Transverse colon (tissue), 4 donors: ENCODE data around the gene MCF2. TPM values are rescaled to one million over a fixed set of nuclear protein-coding genes. Genes with fewer than 3 reads are reported as not detected.

ENCODE experiments used
- DNase-seq: peaks from one replicate; pipeline ENCODE4 v3.0.0-alpha.2; 2019
- H3K27ac ChIP-seq, 4 donors: fragments of 200-600 bp; sonication (generic); 2 replicates each; pipeline ENCODE4 v1.5.1; 2016 to 2018; ENCODE audit warnings: inconsistent platforms in 4 of 4
- H3K27me3 ChIP-seq: fragments of 200-600 bp; sonication (generic); 2 replicates; pipeline ENCODE4 v1.5.1; 2017; ENCODE audit warnings: inconsistent platforms
- H3K36me3 ChIP-seq, 4 donors: fragments of 200-600 bp; sonication (generic); 2 replicates each; pipeline ENCODE4 v1.5.1; 2017 to 2019; ENCODE audit warnings: inconsistent platforms in 4 of 4
- H3K4me1 ChIP-seq, 4 donors: fragments of 200-600 bp; sonication (generic); 2 replicates each; pipeline ENCODE4 v1.5.1; 2017 to 2020; ENCODE audit warnings: inconsistent platforms in 4 of 4
- H3K4me3 ChIP-seq, 4 donors: fragments of 200-600 bp; sonication (generic); 1 replicate in 1 of 4; 2 replicates in 3 of 4; pipeline versions ENCODE4 v1.5.1 to v1.6.1; 2017 to 2019; ENCODE audit warnings: inconsistent platforms in 4 of 4
- H3K9me3 ChIP-seq, 2 donors: fragments of 200-600 bp; sonication (generic); 2 replicates each; pipeline ENCODE4 v1.5.1; 2017 to 2019; ENCODE audit warnings: inconsistent platforms in 2 of 2
- EP300 ChIP-seq: sonication (generic); formaldehyde crosslinking; IDR thresholded peaks from one replicate; pipeline ENCODE4 v1.6.1; 2017; ENCODE audit warnings: antibody characterized with exemption, low read depth
- POLR2A ChIP-seq: fragments of 450-650 bp; IDR thresholded peaks from one replicate; pipeline ENCODE4 v1.6.1; 2016; ENCODE audit warnings: antibody characterized with exemption, mild to moderate bottlenecking, moderate library complexity
- POLR2AphosphoS5 ChIP-seq, 3 donors: sonication (generic); formaldehyde crosslinking; IDR thresholded peaks; one replicate each; pipeline ENCODE4 v1.6.1; 2016; ENCODE audit warnings: antibody characterized with exemption in 3 of 3
- WGBS, 2 donors: methylation state at CpG; one replicate each; pipeline ENCODE4 v1.1.5; 2018; ENCODE audit warnings: low coverage in 1 of 2; 5-methylcytosine and 5-hydroxymethylcytosine counted together
- in situ Hi-C, 4 donors: fragments of 200-750 bp; cut with MboI; loops; one replicate each; pipeline versions ENCODE4 v1.15.0 to v1.15.1; 2017; ENCODE audit warnings: low sequenced_read_pairs in 3 of 4, low pct_ligation_motif_present in 1 of 4, low pct_unique_long_range_greater_than_20kb in 1 of 4
- intact Hi-C: fragments of 100-400 bp; cut with DNase I; formaldehyde crosslinking; loops from one replicate; pipeline ENCODE4 v1.15.1; 2023; ENCODE audit warnings: low total_unique reads
- total RNA-seq, 4 donors: library from RNA; depleted of rRNA; stranded (reverse); fragments of >200 nt; gene quantifications; one replicate each; pipeline ENCODE4 v1.1.0, GENCODE V29; 2016
- TF ChIP-seq, protein P1 (sequence below), 5 experiments: fragments of 200-600 bp in 3 of 5; fragments of 450-650 bp in 2 of 5; sonication (generic) in 3 of 5; IDR thresholded peaks; 1 replicate in 2 of 5; 2 replicates in 3 of 5; pipeline ENCODE4 v1.5.1; 2016 to 2017; ENCODE audit warnings: antibody characterized with exemption in 5 of 5, inconsistent platforms in 3 of 5, mild to moderate bottlenecking in 2 of 5, moderate library complexity in 1 of 5

MCF2 gene
- total RNA-seq, 4 donors from 2014 or later: not detected

DNA sequence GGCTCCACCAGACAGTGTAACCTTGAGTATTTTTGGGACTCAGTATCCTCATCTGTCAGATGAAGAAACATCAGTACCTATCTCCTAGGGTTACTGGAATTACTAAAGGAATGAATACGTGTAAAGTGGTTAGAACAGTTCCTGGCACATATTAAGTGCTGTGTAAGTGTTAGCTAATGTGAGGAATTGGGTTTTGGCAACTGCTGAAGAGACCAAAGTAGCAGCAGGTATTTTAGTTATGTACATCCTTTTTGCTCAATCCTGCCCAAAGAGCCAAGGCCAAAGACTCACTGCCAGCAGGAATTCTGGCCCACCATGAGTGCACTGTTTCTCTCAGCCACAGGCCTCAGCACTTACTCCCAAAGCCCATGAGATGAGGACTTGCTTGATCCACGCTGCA is 16.7 kb upstream of the MCF2 start:
- no peak overlapping the region for H3K4me3 ChIP-seq
- H3K27ac ChIP-seq: no peak overlapping the region
- intact Hi-C loops: no loop called here
- H3K27me3 ChIP-seq: no peaks in the 10 kb centered on the region
- TF ChIP-seq POLR2A: no peak
- TF ChIP-seq POLR2AphosphoS5 (IDR thresholded peaks at IDR 0.05): no peak
- TF ChIP-seq, protein P1, sequence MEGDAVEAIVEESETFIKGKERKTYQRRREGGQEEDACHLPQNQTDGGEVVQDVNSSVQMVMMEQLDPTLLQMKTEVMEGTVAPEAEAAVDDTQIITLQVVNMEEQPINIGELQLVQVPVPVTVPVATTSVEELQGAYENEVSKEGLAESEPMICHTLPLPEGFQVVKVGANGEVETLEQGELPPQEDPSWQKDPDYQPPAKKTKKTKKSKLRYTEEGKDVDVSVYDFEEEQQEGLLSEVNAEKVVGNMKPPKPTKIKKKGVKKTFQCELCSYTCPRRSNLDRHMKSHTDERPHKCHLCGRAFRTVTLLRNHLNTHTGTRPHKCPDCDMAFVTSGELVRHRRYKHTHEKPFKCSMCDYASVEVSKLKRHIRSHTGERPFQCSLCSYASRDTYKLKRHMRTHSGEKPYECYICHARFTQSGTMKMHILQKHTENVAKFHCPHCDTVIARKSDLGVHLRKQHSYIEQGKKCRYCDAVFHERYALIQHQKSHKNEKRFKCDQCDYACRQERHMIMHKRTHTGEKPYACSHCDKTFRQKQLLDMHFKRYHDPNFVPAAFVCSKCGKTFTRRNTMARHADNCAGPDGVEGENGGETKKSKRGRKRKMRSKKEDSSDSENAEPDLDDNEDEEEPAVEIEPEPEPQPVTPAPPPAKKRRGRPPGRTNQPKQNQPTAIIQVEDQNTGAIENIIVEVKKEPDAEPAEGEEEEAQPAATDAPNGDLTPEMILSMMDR (IDR thresholded peaks at IDR 0.05): no peak
- no peak for DNase-seq
- 74% methylated on average over 2 of the region's 2 CpGs; no CpG with 5 or more reads in 1 of the 2 donors for WGBS, 2 donors
- in situ Hi-C loops: no loop called here
- H3K4me1 ChIP-seq: no peaks in the 10 kb centered on the region
- no peaks in the 10 kb centered on the region for H3K9me3 ChIP-seq
- no peaks in the 10 kb centered on the region for H3K36me3 ChIP-seq

- no peaks in the 10 kb centered on the region for H3K4me1 ChIP-seq
- H3K9me3 ChIP-seq: no peaks in the 10 kb centered on the region
- no peaks in the 10 kb centered on the region for H3K36me3 ChIP-seq
- no peak for DNase-seq
- TF ChIP-seq, protein P1 (IDR thresholded peaks at IDR 0.05): no peak
- TF ChIP-seq POLR2A (no peak), EP300 (no peak), POLR2AphosphoS5 (IDR thresholded peaks at IDR 0.05) (no peak)
- H3K27ac ChIP-seq: no peak overlapping the region
- no peaks in the 10 kb centered on the region for H3K27me3 ChIP-seq
- intact Hi-C loops: no loop called here
- H3K4me3 ChIP-seq: no peak overlapping the region
- WGBS, 2 donors: 84 to 90% methylated on average over 2 to 6 of the region's 6 CpGs
- in situ Hi-C loops: no loop called here
Measured at GRCh38 chrX:139720979-139721378, 13.0 kb upstream of the MCF2 start.

DNA sequence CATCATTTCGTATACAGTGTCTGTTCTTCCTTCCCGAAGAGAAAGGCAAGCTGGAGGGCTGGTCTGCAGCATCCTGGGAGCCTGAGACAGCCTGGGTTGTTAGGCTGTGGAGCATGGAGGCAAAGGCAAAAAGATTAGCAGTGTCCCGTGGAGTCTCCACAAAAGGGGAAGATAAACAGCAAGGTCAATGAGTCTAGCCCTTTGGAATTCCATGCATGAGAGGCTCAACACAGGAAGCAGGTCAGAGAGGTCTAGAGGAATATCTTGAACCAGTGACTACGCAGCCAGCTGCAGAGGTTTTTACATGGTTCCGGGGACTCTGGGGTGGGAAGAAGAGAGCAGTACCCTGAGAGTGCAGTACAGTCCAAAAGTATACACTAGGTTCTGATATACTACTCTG is 12.2 kb upstream of the MCF2 start:
- Histone ChIP-seq H3K4me1 (no peaks in the 10 kb centered on the region), H3K9me3 (no peaks in the 10 kb centered on the region), H3K36me3 (no peaks in the 10 kb centered on the region), H3K27ac (no peak overlapping the region), H3K4me3 (no peak overlapping the region), H3K27me3 (no peaks in the 10 kb centered on the region)
- intact Hi-C loops (no loop called here), in situ Hi-C loops (no loop called here)
- 71% methylated on average over 5 of the region's 5 CpGs; no CpG with 5 or more reads in 1 of the 2 donors for WGBS, 2 donors
- no peak for TF ChIP-seq POLR2AphosphoS5 (IDR thresholded peaks at IDR 0.05)
- TF ChIP-seq, protein P1 (IDR thresholded peaks at IDR 0.05): no peak
- TF ChIP-seq EP300: no peak
- TF ChIP-seq POLR2A: no peak
- no peak for DNase-seq

- H3K27ac ChIP-seq: no peak overlapping the region
- intact Hi-C loops: no loop called here
- WGBS, 2 donors: 87% methylated on average over 3 of the region's 3 CpGs; no CpG with 5 or more reads in 1 of the 2 donors
- H3K9me3 ChIP-seq: no peaks in the 10 kb centered on the region
- no peak for TF ChIP-seq EP300
- TF ChIP-seq POLR2A: no peak
- TF ChIP-seq POLR2AphosphoS5 (IDR thresholded peaks at IDR 0.05): no peak
- TF ChIP-seq, protein P1 (IDR thresholded peaks at IDR 0.05): no peak
- in situ Hi-C loops: no loop called here
- H3K4me1 ChIP-seq: no peaks in the 10 kb centered on the region
- H3K4me3 ChIP-seq: no peak overlapping the region
- no peaks in the 10 kb centered on the region for H3K27me3 ChIP-seq
- no peaks in the 10 kb centered on the region for H3K36me3 ChIP-seq
- no peak for DNase-seq
Measured at GRCh38 chrX:139702658-139703057, 5.3 kb downstream of the MCF2 start.
